GM12878 (cell line): ENCODE results near the gene ZGLP1. TPM values are rescaled to one million over a fixed set of nuclear protein-coding genes. Genes with fewer than 3 reads are reported as not detected.

ENCODE experiments used
- ATAC-seq: fragments of 200-7000 bp; cut with Tn5 transposase; 3 replicates; pipeline ENCODE4 v1.9.1; 2020; ENCODE audit warnings: mild to moderate bottlenecking, moderate library complexity
- BruUV-seq: library from RNA; stranded (reverse); fragments of 400-500 nt; replicated peaks from 2 replicates; lab custom pipeline; 2021; lab: Mats Ljungman, UMichigan
- CTCF ChIA-PET: fragments of 300-600 bp; sonication (Branson Sonifier 250); formaldehyde crosslinking; extraction: SDS; loops from one replicate; lab custom pipeline; 2021; ENCODE audit warnings: inconsistent platforms; lab: Yijun Ruan, JAX
- POLR2A ChIA-PET: fragments of 350-600 bp; formaldehyde crosslinking; extraction: SDS; loops from one replicate; lab custom pipeline; 2021; ENCODE audit warnings: inconsistent platforms; lab: Charles Lee
- RAD21 ChIA-PET: fragments of 300-600 bp; sonication (Branson Sonifier 250); formaldehyde crosslinking; loops from one replicate; lab custom pipeline; 2023; ENCODE audit warnings: antibody characterized with exemption; ENCODE audit not compliant: unreplicated experiment; lab: Charles Lee
- SMC1A ChIA-PET: fragments of 300-600 bp; sonication (Branson Sonifier 250); formaldehyde crosslinking; loops from one replicate; lab custom pipeline; 2023; ENCODE audit not compliant: unreplicated experiment, uncharacterized antibody; lab: Charles Lee
- DNase-seq: peaks from one replicate; pipeline ENCODE4 v3.0.0-alpha.2; 2011; ENCODE audit warnings: low read depth, low spot score
- FAIRE-seq: peaks from 3 replicates; lab custom pipeline; 2011; peaks lifted over from hg19 to GRCh38; lab: Jason Lieb, UNC
- H2AFZ ChIP-seq: 2 replicates; pipeline ENCODE4 v1.6.0; 2011; ENCODE audit warnings: low read depth, low read length, control low read depth; ENCODE audit not compliant: control insufficient read depth
- H3K27ac ChIP-seq: 2 replicates; pipeline ENCODE4 v1.5.1; 2011; ENCODE audit warnings: control low read depth; ENCODE audit not compliant: control insufficient read depth, insufficient read depth
- H3K27me3 ChIP-seq, 2 experiments: replicated peaks in 1 of 2; 2 replicates each; pipeline versions ENCODE4 v1.6.0 to v1.6.1; 2011; ENCODE audit warnings: low read length in 1 of 2; ENCODE audit not compliant: control insufficient read depth in 2 of 2, insufficient read depth in 2 of 2
- H3K36me3 ChIP-seq, 2 experiments: 2 replicates each; pipeline ENCODE4 v1.5.1; 2011; ENCODE audit warnings: low read length in 1 of 2; ENCODE audit not compliant: control insufficient read depth in 2 of 2, insufficient read depth in 2 of 2
- H3K4me1 ChIP-seq: 2 replicates; pipeline ENCODE4 v1.6.1; 2011; ENCODE audit warnings: mild to moderate bottlenecking, low read length, moderate library complexity, mixed read lengths; ENCODE audit not compliant: control insufficient read depth, insufficient read depth
- H3K4me2 ChIP-seq: 2 replicates; pipeline ENCODE4 v1.6.0; 2011; ENCODE audit warnings: control low read depth; ENCODE audit not compliant: control insufficient read depth, insufficient read depth
- H3K4me3 ChIP-seq: fragments of 200-600 bp; sonication (generic); 2 replicates; pipeline ENCODE4 v1.5.1; 2016
- H3K79me2 ChIP-seq: 2 replicates; pipeline ENCODE4 v1.6.0; 2011; ENCODE audit warnings: low read length; ENCODE audit not compliant: control insufficient read depth, insufficient read depth
- H3K9ac ChIP-seq: 2 replicates; pipeline ENCODE4 v1.8.0; 2011; ENCODE audit warnings: low read length, control low read depth, mixed read lengths; ENCODE audit not compliant: control insufficient read depth, insufficient read depth
- H3K9me3 ChIP-seq: replicated peaks from 3 replicates; pipeline ENCODE4 v1.5.1; 2011; ENCODE audit warnings: mild to moderate bottlenecking, low read length; ENCODE audit not compliant: control insufficient read depth, insufficient read depth
- H4K20me1 ChIP-seq: 2 replicates; pipeline ENCODE4 v1.6.0; 2011; ENCODE audit not compliant: control insufficient read depth, insufficient read depth
- POLR2A ChIP-seq: IDR thresholded peaks from 2 replicates; pipeline ENCODE4 v1.6.1; 2011; ENCODE audit warnings: low read depth, mild to moderate bottlenecking, low read length
- POLR2AphosphoS5 ChIP-seq: IDR thresholded peaks from 2 replicates; pipeline ENCODE4 v1.6.1; 2011; ENCODE audit warnings: mild to moderate bottlenecking, low read length, inconsistent platforms
- POU2F2 ChIP-seq: IDR thresholded peaks from 3 replicates; pipeline ENCODE4 v1.6.1; 2011; ENCODE audit warnings: low read depth, mild to moderate bottlenecking, low read length, borderline replicate concordance
- SMAD5 ChIP-seq: IDR thresholded peaks from 2 replicates; pipeline ENCODE4 v1.6.1; 2016; ENCODE audit warnings: antibody characterized with exemption, low read depth
- SUPT20H ChIP-seq: IDR thresholded peaks from 2 replicates; pipeline ENCODE4 v1.6.1; 2011; ENCODE audit warnings: low read depth, mild to moderate bottlenecking, low read length, moderate library complexity, borderline replicate concordance; ENCODE audit not compliant: control insufficient read depth
- WGBS: methylation state at CpG from one replicate; pipeline ENCODE4 v1.1.6; 2016; ENCODE audit warnings: low lambda C conversion rate; ENCODE audit not compliant: insufficient replicate concordance, insufficient coverage; ENCODE audit errors: missing lambda C conversion rate; 5-methylcytosine and 5-hydroxymethylcytosine counted together
- in situ Hi-C: fragments of 300-500 bp; cut with MboI; formaldehyde crosslinking; loops from 9 replicates; pipeline ENCODE4 v1.14.3; 2018; ENCODE audit warnings: mixed read lengths
- intact Hi-C: fragments of 100-400 bp; cut with micrococcal nuclease; formaldehyde crosslinking; loops from one replicate; pipeline ENCODE4 v1.14.2; 2022; ENCODE audit not compliant: unreplicated experiment
- polyA plus RNA-seq, 11 experiments: library from polyadenylated mRNA; depleted of rRNA in 4 of 11; unstranded in 6 of 11; stranded (reverse) in 5 of 11; fragments of >200 nt; fragmentation: Nextera tagmentation in 4 of 11; fragmentation: Illumina TruSeq in 1 of 11; extraction: Ambion mirVana in 4 of 11; extraction: Trizol in 1 of 11; gene quantifications; 1 replicate in 1 of 11; 2 replicates in 10 of 11; pipeline versions ENCODE4 v1.2.1 to v1.2.3, GENCODE V29; 2011 to 2016; ENCODE audit warnings: inconsistent platforms in 2 of 11, missing spikeins in 2 of 11, low read depth in 1 of 11
- total RNA-seq, 4 experiments: library from RNA; depleted of rRNA in 3 of 4; stranded (reverse); fragments of >200 nt in 3 of 4; fragmentation: Illumina TruSeq in 1 of 4; extraction: Trizol in 1 of 4; gene quantifications; 2 replicates each; pipeline versions ENCODE4 v1.2.1 to v1.2.3, GENCODE V29; 2013 to 2021
- TF ChIP-seq, protein P1 (sequence below): fragments of 450-650 bp; IDR thresholded peaks from 2 replicates; pipeline ENCODE4 v1.6.1; 2016; ENCODE audit warnings: mild to moderate bottlenecking

Gene ZGLP1
- total and polyA plus RNA-seq, 10 of the 15 experiments (the other 5 are each of a cell fraction or from before 2014, with no cell fraction given), result 0.29 to 5.6 (median 1.3) TPM

DNA sequence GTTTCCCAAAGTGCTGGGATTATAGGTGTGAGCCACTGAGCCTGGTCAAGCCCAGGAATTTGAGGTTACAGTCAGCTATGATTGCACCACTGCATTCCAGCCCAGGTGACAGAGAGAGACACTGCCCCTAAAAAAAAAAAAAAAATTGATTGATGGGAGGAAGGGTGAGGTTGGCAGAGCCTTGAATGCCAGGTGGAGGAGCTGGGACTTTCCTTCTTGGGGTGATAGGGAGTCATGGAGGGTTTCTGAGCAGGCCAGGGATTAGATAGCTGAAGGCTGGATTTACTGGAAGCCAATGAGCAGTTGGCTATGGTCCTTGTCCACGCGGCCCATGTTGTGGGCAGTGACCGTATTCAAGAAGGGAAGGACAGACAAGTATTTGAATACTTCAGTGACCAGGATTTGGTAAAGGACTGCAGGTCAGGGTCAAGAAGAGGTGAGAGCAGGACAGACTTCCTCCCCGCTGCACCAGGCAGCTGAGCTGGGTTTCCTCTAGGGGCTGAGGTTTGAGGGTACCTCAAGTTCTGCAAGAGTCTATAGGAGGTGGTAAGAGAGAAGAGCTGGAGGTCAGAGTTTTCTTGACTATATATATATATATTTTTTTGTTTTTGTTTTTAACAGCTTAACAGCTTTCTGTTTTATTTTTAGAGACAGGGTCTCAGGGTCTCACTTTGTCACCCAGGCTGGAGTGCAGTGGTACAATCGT is 29.7 kb downstream of the ZGLP1 start:
- peak; percentile 32; the same call in 1 of the 2 replicates for TF ChIP-seq POLR2A
- TF ChIP-seq POLR2AphosphoS5, result peak; percentile 58; the same call in 1 of the 2 replicates
- TF ChIP-seq POU2F2, result peak; percentile 10; the same call in 1 of the 3 replicates
- TF ChIP-seq SMAD5, result peak; percentile 16; the same call in 1 of the 2 replicates
- no peak for TF ChIP-seq SUPT20H
- TF ChIP-seq, protein P1, sequence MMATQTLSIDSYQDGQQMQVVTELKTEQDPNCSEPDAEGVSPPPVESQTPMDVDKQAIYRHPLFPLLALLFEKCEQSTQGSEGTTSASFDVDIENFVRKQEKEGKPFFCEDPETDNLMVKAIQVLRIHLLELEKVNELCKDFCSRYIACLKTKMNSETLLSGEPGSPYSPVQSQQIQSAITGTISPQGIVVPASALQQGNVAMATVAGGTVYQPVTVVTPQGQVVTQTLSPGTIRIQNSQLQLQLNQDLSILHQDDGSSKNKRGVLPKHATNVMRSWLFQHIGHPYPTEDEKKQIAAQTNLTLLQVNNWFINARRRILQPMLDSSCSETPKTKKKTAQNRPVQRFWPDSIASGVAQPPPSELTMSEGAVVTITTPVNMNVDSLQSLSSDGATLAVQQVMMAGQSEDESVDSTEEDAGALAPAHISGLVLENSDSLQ, result peak; percentile 60; the same call in 1 of the 2 replicates
- TF ChIP-seq, all 136 proteins: peak for 5
- peak overlapping the region; percentile 47; the same call in 1 of the 2 replicates for H3K4me3 ChIP-seq
- peak overlapping the region; percentile 30 for H3K4me2 ChIP-seq
- CTCF ChIA-PET, result interaction anchor here (0.7 to 2.8 kb wide), 6 partner anchors 9 to 127 kb away, joined by 3 to 13 read pairs (median 7); partner anchors contain the start of genes ICAM1 and ICAM5
- H3K27ac ChIP-seq, result no peak overlapping the region
- intact Hi-C loops, result no loop called here
- SMC1A ChIA-PET, result interaction anchor here (0.8 to 3.0 kb wide), 4 partner anchors 9 to 478 kb away, joined by 3 to 15 read pairs (median 6); partner anchors contain the start of gene ICAM5
- POLR2A ChIA-PET, result interaction anchor here (0.5 to 2.2 kb wide), 7 partner anchors 9 to 146 kb away, joined by 3 to 13 read pairs (median 4); partner anchors contain the start of genes ICAM1 and ICAM5
- peaks cover 24 to 30% of the 10 kb centered on the region in 2 experiments; a peak in 3 of 4 replicates for H3K36me3 ChIP-seq
- H3K27me3 ChIP-seq, result no peaks in the 10 kb centered on the region
- peaks cover 36% of the 10 kb centered on the region for H3K79me2 ChIP-seq
- H4K20me1 ChIP-seq, result peaks cover 4% of the 10 kb centered on the region; the same call in 1 of the 2 replicates
- FAIRE-seq (no peak), ATAC-seq (peak; percentile 30), DNase-seq (no peak)
- no peak overlapping the region for H3K9ac ChIP-seq
- BruUV-seq, result TSS peak; percentile 50
- peaks cover 11% of the 10 kb centered on the region for H3K4me1 ChIP-seq
- 51% methylated on average over 5 of the region's 5 CpGs for WGBS
- in situ Hi-C loops, result no loop called here
- H3K9me3 ChIP-seq, result no peaks in the 10 kb centered on the region
- H2AFZ ChIP-seq, result no peak overlapping the region
- RAD21 ChIA-PET, result interaction anchor here (1.0 to 1.8 kb wide), 6 partner anchors 9 to 111 kb away, joined by 3 to 7 read pairs (median 4); partner anchors contain the start of genes ICAM1 and ICAM5
